HG02852 (cell line): ENCODE data around the gene RBM26.

ENCODE experiments used
- ATAC-seq: cut with Tn5 transposase; IDR thresholded peaks from one replicate; pipeline ENCODE4 v1.9.1; 2021; ENCODE audit warnings: mild to moderate bottlenecking, moderate library complexity; ENCODE audit not compliant: unreplicated experiment

Gene RBM26

GRCh38 chr13:79405831-79406596, at the start of gene RBM26:
TSS of gene RBM26 (minus strand) at chr13:79406255. CDS start at chr13:79405774, 481 bp downstream.
- peak; percentile 77 for ATAC-seq

GRCh38 chr13:79455331-79455730, 49.3 kb upstream of the RBM26 start:
- ATAC-seq = no peak

- ATAC-seq = no peak
Observed at GRCh38 chr13:79452239-79452913, 46.3 kb upstream of the RBM26 start.

- peak; percentile 99 for ATAC-seq
Observed at GRCh38 chr13:79451500-79451962, 45.5 kb upstream of the RBM26 start.

- ATAC-seq = no peak
Observed at GRCh38 chr13:79450110-79450509, 44.1 kb upstream of the RBM26 start.

- ATAC-seq = peak; percentile 26
Observed at GRCh38 chr13:79448413-79448812, 42.4 kb upstream of the RBM26 start.

- no peak for ATAC-seq
Observed at GRCh38 chr13:79447741-79448140, 41.7 kb upstream of the RBM26 start.

- no peak for ATAC-seq
Observed at GRCh38 chr13:79447141-79447540, 41.1 kb upstream of the RBM26 start.

GRCh38 chr13:79445968-79446645, 40.1 kb upstream of the RBM26 start:
- ATAC-seq = no peak

GRCh38 chr13:79442706-79443105, 36.7 kb upstream of the RBM26 start:
- ATAC-seq = no peak

GRCh38 chr13:79442221-79442620, 36.2 kb upstream of the RBM26 start:
- no peak for ATAC-seq

GRCh38 chr13:79440958-79441528, 35.0 kb upstream of the RBM26 start:
- ATAC-seq = no peak

GRCh38 chr13:79439275-79439674, 33.2 kb upstream of the RBM26 start:
- no peak for ATAC-seq

GRCh38 chr13:79435561-79435990, 29.5 kb upstream of the RBM26 start:
- ATAC-seq = no peak

- no peak for ATAC-seq
Observed at GRCh38 chr13:79434556-79434955, 28.5 kb upstream of the RBM26 start.

GRCh38 chr13:79432992-79433391, 26.9 kb upstream of the RBM26 start:
- ATAC-seq = no peak

- no peak for ATAC-seq
Observed at GRCh38 chr13:79432086-79432485, 26.0 kb upstream of the RBM26 start.

- ATAC-seq = no peak
Observed at GRCh38 chr13:79429309-79429708, 23.3 kb upstream of the RBM26 start.

GRCh38 chr13:79427883-79428282, 21.8 kb upstream of the RBM26 start:
- ATAC-seq = no peak

- no peak for ATAC-seq
Observed at GRCh38 chr13:79427265-79427664, 21.2 kb upstream of the RBM26 start.
